IMR-90 (cell line): Measurements from ENCODE around the gene NUDT1.

Experiments used
- CEBPB ChIP-seq: IDR thresholded peaks from 2 replicates; pipeline ENCODE4 v1.6.1; 2012; ENCODE audit warnings: low read depth, low read length, improper control_type of control experiment
- CHD1 ChIP-seq: IDR thresholded peaks from 2 replicates; pipeline ENCODE4 v1.6.1; 2012; ENCODE audit warnings: low read depth, low read length, improper control_type of control experiment
- RCOR1 ChIP-seq: IDR thresholded peaks from 2 replicates; pipeline ENCODE4 v1.6.1; 2012; ENCODE audit warnings: mild to moderate bottlenecking, low read length, improper control_type of control experiment; ENCODE audit not compliant: insufficient replicate concordance
- TF ChIP-seq, protein P1 (sequence below): conservative IDR thresholded peaks from 2 replicates; pipeline ENCODE4 v1.5.1; 2012; ENCODE audit warnings: mild to moderate bottlenecking, low read depth, low read length, improper control_type of control experiment
- TF ChIP-seq, protein P2 (sequence below): fragments of 150-350 bp; IDR thresholded peaks from 2 replicates; pipeline ENCODE4 v1.6.1; 2016; ENCODE audit warnings: low read depth, mild to moderate bottlenecking, low read length, moderate library complexity, borderline replicate concordance

DNA sequence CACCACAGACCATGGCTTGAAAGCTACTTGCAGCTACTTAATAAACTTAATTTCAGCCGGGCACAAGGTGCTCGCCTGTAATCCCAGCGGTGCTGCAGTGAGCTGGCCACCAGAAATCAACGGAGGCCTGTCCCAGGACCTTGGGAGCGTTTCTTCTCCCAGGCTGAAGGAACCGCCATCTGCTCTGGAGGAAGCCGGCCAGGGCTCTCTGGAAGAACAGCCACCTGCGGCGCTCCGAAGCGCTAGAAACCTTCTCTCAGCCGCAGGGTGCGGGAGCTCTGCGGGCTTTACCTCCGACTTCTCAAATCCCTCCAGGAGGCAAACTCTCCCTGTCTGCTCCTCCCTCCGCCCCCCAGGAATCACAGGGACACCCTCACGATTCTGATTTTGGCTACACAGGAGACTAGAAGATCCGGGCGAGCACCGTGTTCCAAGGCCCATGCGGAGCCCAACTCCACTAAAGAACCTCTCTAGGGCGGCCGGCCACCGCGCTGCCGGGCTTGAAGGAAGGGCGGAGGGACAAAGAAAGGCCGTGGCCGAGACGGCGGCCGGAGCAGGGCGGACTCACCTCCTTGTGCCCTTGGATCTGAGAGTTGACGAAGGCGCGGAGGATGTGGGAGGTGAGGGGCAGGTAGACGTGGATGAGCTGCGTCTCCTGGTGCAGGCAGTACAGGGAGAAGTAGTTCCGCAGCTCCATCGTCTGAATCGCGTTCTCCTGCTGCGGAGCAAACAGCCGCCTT lies 14.4 kb downstream of the NUDT1 start:
- TF ChIP-seq, protein P1, sequence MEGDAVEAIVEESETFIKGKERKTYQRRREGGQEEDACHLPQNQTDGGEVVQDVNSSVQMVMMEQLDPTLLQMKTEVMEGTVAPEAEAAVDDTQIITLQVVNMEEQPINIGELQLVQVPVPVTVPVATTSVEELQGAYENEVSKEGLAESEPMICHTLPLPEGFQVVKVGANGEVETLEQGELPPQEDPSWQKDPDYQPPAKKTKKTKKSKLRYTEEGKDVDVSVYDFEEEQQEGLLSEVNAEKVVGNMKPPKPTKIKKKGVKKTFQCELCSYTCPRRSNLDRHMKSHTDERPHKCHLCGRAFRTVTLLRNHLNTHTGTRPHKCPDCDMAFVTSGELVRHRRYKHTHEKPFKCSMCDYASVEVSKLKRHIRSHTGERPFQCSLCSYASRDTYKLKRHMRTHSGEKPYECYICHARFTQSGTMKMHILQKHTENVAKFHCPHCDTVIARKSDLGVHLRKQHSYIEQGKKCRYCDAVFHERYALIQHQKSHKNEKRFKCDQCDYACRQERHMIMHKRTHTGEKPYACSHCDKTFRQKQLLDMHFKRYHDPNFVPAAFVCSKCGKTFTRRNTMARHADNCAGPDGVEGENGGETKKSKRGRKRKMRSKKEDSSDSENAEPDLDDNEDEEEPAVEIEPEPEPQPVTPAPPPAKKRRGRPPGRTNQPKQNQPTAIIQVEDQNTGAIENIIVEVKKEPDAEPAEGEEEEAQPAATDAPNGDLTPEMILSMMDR, result no peak
- no peak for TF ChIP-seq RCOR1
- no peak for TF ChIP-seq CHD1
- TF ChIP-seq, protein P2, sequence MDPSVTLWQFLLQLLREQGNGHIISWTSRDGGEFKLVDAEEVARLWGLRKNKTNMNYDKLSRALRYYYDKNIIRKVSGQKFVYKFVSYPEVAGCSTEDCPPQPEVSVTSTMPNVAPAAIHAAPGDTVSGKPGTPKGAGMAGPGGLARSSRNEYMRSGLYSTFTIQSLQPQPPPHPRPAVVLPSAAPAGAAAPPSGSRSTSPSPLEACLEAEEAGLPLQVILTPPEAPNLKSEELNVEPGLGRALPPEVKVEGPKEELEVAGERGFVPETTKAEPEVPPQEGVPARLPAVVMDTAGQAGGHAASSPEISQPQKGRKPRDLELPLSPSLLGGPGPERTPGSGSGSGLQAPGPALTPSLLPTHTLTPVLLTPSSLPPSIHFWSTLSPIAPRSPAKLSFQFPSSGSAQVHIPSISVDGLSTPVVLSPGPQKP, result no peak
- TF ChIP-seq CEBPB, result no peak
